ENCODE data around the gene PDE8A. TPM values are rescaled to one million over a fixed set of nuclear protein-coding genes. Genes with fewer than 3 reads are reported as not detected.

The PDE8A gene
- total and polyA plus RNA-seq, 2 donors (not counting 1 experiment from before 2014, with no cell fraction given) = 17.4 to 51.1 TPM

DNA sequence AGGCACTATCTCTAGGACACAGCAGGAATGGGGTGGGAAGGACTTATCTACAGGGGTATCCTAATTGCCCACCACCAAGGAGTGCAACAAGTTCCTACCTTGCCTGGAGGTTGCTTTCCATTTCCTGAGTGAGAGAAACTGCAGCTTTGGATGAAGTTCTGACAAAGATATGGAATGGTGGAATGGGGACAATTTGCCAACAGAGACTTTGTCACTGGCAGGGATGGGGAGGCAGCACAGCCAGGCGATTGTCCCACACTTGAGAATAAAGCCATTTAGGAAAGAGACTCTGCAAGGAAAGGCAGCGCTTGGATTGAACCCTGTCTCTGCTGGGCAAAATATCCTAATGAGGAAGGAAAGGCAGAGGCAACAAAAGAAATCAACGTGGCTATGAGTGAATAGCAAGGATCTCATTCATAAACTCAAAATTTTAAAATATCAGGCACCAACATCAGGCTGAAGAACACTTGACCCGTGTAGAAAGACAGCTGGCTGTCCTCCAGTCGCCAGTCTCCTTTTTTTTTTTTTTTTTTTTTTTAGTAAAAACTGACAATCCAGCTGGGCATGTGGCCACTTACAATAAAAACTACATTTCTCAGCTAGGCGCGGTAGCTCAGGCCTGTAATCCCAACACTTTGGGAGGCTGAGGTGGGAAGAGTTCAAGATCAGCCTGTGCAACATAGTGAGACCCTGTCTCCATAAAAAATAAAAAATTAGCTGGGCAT lies 31.6 kb upstream of the PDE8A start:
- POLR2A ChIA-PET = no interaction called here
- peaks cover 0 to 3% (median 0%) of the 10 kb centered on the region in 4 experiments for H3K27me3 ChIP-seq (replicated peaks in 1 of 4; ENCODE audit: control extremely low read depth in 1 of 4, control insufficient read depth in 3 of 4, insufficient read depth in 4 of 4, low read length in 3 of 4)
- Mint-ChIP-seq H3K27me3 (peaks cover 10% of the 10 kb centered on the region), H3K4me3 (no peak overlapping the region), H3K27ac (no peak overlapping the region), H3K9me3 (ENCODE audit: insufficient read depth) (no peaks in the 10 kb centered on the region), H3K4me1 (no peaks in the 10 kb centered on the region)
- 100% methylated on average over 3 of the region's 7 CpGs for WGBS (ENCODE audit: insufficient coverage)
- H3K4me2 ChIP-seq (replicated peaks; ENCODE audit: low read depth, low read length, poor library complexity, severe bottlenecking) = no peak overlapping the region
- no peak overlapping the region for H3K4me3 ChIP-seq (ENCODE audit: control extremely low read depth in 1 of 5, extremely low read depth in 1 of 5, insufficient read depth in 1 of 5, low read depth in 2 of 5, low read length in 4 of 5)
- no peaks in the 10 kb centered on the region for H3K79me2 ChIP-seq (ENCODE audit: control insufficient read depth, insufficient read depth, low read length)
- no peaks in the 10 kb centered on the region for H3K36me3 ChIP-seq (replicated peaks in 1 of 2; ENCODE audit: control extremely low read depth in 1 of 2, control insufficient read depth in 1 of 2, extremely low read depth in 1 of 2, insufficient read depth in 2 of 2, low read length in 1 of 2)
- TF ChIP-seq EZH2 (IDR thresholded peaks at IDR 0.05; ENCODE audit: borderline replicate concordance, insufficient read depth, low read depth, low read length, poor library complexity, severe bottlenecking) = no peak
- TF ChIP-seq, protein P1, sequence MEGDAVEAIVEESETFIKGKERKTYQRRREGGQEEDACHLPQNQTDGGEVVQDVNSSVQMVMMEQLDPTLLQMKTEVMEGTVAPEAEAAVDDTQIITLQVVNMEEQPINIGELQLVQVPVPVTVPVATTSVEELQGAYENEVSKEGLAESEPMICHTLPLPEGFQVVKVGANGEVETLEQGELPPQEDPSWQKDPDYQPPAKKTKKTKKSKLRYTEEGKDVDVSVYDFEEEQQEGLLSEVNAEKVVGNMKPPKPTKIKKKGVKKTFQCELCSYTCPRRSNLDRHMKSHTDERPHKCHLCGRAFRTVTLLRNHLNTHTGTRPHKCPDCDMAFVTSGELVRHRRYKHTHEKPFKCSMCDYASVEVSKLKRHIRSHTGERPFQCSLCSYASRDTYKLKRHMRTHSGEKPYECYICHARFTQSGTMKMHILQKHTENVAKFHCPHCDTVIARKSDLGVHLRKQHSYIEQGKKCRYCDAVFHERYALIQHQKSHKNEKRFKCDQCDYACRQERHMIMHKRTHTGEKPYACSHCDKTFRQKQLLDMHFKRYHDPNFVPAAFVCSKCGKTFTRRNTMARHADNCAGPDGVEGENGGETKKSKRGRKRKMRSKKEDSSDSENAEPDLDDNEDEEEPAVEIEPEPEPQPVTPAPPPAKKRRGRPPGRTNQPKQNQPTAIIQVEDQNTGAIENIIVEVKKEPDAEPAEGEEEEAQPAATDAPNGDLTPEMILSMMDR (IDR thresholded peaks at IDR 0.05) = no peak
- no peak overlapping the region for H2AFZ ChIP-seq (ENCODE audit: insufficient read depth, low read depth, low read length, poor library complexity, severe bottlenecking)
- intact Hi-C loops (cut with micrococcal nuclease) = no loop called here
- H3K4me1 ChIP-seq (ENCODE audit: control insufficient read depth in 2 of 2, insufficient read depth in 2 of 2, low read length in 2 of 2) = no peaks in the 10 kb centered on the region
- H3K9ac ChIP-seq (ENCODE audit: low read length) = no peak overlapping the region
- ATAC-seq (ENCODE audit: low read depth) = no peak
- H4K20me1 ChIP-seq (ENCODE audit: control insufficient read depth, insufficient read depth, low read length, poor library complexity, severe bottlenecking) = no peaks in the 10 kb centered on the region
- H3K9me3 ChIP-seq (ENCODE audit: control extremely low read depth in 1 of 3, control insufficient read depth in 2 of 3, insufficient read depth in 1 of 3, low read length in 2 of 3) = peaks cover 0 to 4% (median 0%) of the 10 kb centered on the region in 3 donors
- CTCF ChIA-PET = interaction anchor here (1.3 kb wide), 1 partner anchor 94 kb away, joined by 3 read pairs; no protein-coding TSS in a partner anchor
- DNase-seq = no peak
- H3K27ac ChIP-seq (ENCODE audit: low read length in 2 of 2) = no peak overlapping the region

DNA sequence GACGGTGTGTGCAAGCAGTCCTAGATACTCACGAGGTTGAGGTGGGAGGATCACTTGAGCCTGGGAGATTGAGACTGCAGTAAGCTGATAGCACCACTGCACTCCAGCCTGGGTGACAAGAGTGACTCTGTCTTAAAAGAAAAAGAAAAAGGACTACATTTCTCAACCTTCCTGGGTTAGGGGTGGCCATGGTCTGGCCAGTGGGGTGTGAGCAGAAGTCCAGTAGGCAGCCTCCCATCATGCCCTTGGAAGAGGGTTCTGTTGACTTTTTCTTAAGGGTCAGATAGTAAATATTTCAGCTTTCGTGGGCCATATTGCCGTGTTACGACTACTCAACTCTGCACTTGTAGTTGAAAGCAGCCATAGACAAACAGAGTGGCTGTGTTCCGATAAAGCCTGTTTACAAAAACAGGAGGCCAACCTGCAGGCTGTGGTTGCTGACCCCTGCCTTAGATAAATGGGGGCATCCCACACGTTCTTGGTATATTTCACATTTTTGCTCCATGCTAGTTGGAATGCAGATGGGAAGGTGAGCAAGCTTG lies 31.0 kb upstream of the PDE8A start:
- CTCF ChIA-PET = interaction anchor here (1.1 to 1.3 kb wide), 2 partner anchors 25 to 94 kb away, joined by 3 read pairs; no protein-coding TSS in a partner anchor
- Histone ChIP-seq H3K79me2 (ENCODE audit: control insufficient read depth, insufficient read depth, low read length) (no peaks in the 10 kb centered on the region), H3K27ac (ENCODE audit: low read length in 2 of 2) (no peak overlapping the region), H3K27me3 (replicated peaks in 1 of 4; ENCODE audit: control extremely low read depth in 1 of 4, control insufficient read depth in 3 of 4, insufficient read depth in 4 of 4, low read length in 3 of 4) (peaks cover 0 to 10% (median 0%) of the 10 kb centered on the region in 4 experiments), H3K9ac (ENCODE audit: low read length) (no peak overlapping the region), H4K20me1 (ENCODE audit: control insufficient read depth, insufficient read depth, low read length, poor library complexity, severe bottlenecking) (no peaks in the 10 kb centered on the region), H3K4me1 (ENCODE audit: control insufficient read depth in 2 of 2, insufficient read depth in 2 of 2, low read length in 2 of 2) (peaks cover 3 to 4% of the 10 kb centered on the region in 2 donors), H3K4me3 (ENCODE audit: control extremely low read depth in 1 of 5, extremely low read depth in 1 of 5, insufficient read depth in 1 of 5, low read depth in 2 of 5, low read length in 4 of 5) (no peak overlapping the region), H2AFZ (ENCODE audit: insufficient read depth, low read depth, low read length, poor library complexity, severe bottlenecking) (no peak overlapping the region), H3K36me3 (replicated peaks in 1 of 2; ENCODE audit: control extremely low read depth in 1 of 2, control insufficient read depth in 1 of 2, extremely low read depth in 1 of 2, insufficient read depth in 2 of 2, low read length in 1 of 2) (no peaks in the 10 kb centered on the region), H3K4me2 (replicated peaks; ENCODE audit: low read depth, low read length, poor library complexity, severe bottlenecking) (no peak overlapping the region), H3K9me3 (ENCODE audit: control extremely low read depth in 1 of 3, control insufficient read depth in 2 of 3, insufficient read depth in 1 of 3, low read length in 2 of 3) (peaks cover 0 to 4% (median 0%) of the 10 kb centered on the region in 3 donors)
- Mint-ChIP-seq H3K4me3 (no peak overlapping the region), H3K27me3 (peaks cover 13% of the 10 kb centered on the region), H3K4me1 (no peaks in the 10 kb centered on the region), H3K9me3 (ENCODE audit: insufficient read depth) (no peaks in the 10 kb centered on the region), H3K27ac (no peak overlapping the region)
- ATAC-seq (ENCODE audit: low read depth) (no peak), DNase-seq (no peak)
- intact Hi-C loops (cut with micrococcal nuclease) = no loop called here
- 92% methylated on average over 7 of the region's 7 CpGs for WGBS (ENCODE audit: insufficient coverage)
- POLR2A ChIA-PET = no interaction called here
- TF ChIP-seq EZH2 (IDR thresholded peaks at IDR 0.05; ENCODE audit: borderline replicate concordance, insufficient read depth, low read depth, low read length, poor library complexity, severe bottlenecking) = no peak
- TF ChIP-seq, protein P1 (IDR thresholded peaks at IDR 0.05) = no peak

All from B cell (primary cell).